Transverse colon (tissue), 4 donors: ENCODE results near the gene RPL29.

ENCODE experiments used
- CTCF ChIP-seq, 5 experiments: fragments of 200-600 bp in 3 of 5; fragments of 450-650 bp in 2 of 5; sonication (generic) in 3 of 5; IDR thresholded peaks; 1 replicate in 2 of 5; 2 replicates in 3 of 5; pipeline ENCODE4 v1.5.1; 2016 to 2017; ENCODE audit warnings: antibody characterized with exemption in 5 of 5, inconsistent platforms in 3 of 5, mild to moderate bottlenecking in 2 of 5, moderate library complexity in 1 of 5
- POLR2AphosphoS5 ChIP-seq, 3 donors: sonication (generic); formaldehyde crosslinking; IDR thresholded peaks; one replicate each; pipeline ENCODE4 v1.6.1; 2016; ENCODE audit warnings: antibody characterized with exemption in 3 of 3

- TF ChIP-seq CTCF (IDR thresholded peaks at IDR 0.05) (no peak), POLR2AphosphoS5 (IDR thresholded peaks at IDR 0.05) (no peak)
Observed at GRCh38 chr3:51948016-51948580, 47.6 kb downstream of the RPL29 start.
